Fibroblast of pulmonary artery (primary cell): ENCODE results near the gene PIEZO2.
A peak's percentile ranks its signal among the peaks of the same experiment; 100 is the strongest.

ENCODE experiments used
- DNase-seq: peaks from one replicate; pipeline ENCODE4 v3.0.0-alpha.2; 2010; ENCODE audit warnings: low read depth
- H3K4me3 ChIP-seq: replicated peaks from 2 replicates; pipeline ENCODE4 v1.5.1; 2011; ENCODE audit warnings: low read depth, mild to moderate bottlenecking, control low read depth, low read length, moderate library complexity
- CTCF ChIP-seq: IDR thresholded peaks from 2 replicates; pipeline ENCODE4 v1.5.1; 2011; ENCODE audit warnings: mild to moderate bottlenecking, control low read depth, low read length, inconsistent platforms; ENCODE audit errors: missing control alignments

PIEZO2 gene

GRCh38 chr18:10794771-10795170, 354.6 kb downstream of the PIEZO2 start:
- H3K4me3 ChIP-seq, result no peak overlapping the region
- no peak for TF ChIP-seq CTCF
- no peak for DNase-seq

- TF ChIP-seq CTCF, result no peak
- DNase-seq, result no peak
- H3K4me3 ChIP-seq, result no peak overlapping the region
Measured at GRCh38 chr18:10793730-10794370, 355.5 kb downstream of the PIEZO2 start.

- H3K4me3 ChIP-seq, result no peak overlapping the region
- DNase-seq, result peak; percentile 33
- TF ChIP-seq CTCF, result no peak
Measured at GRCh38 chr18:10792181-10792580, 357.2 kb downstream of the PIEZO2 start.

GRCh38 chr18:10791169-10791831, 358.1 kb downstream of the PIEZO2 start:
- no peak for DNase-seq
- no peak overlapping the region for H3K4me3 ChIP-seq
- TF ChIP-seq CTCF, result no peak

- TF ChIP-seq CTCF, result no peak
- no peak overlapping the region for H3K4me3 ChIP-seq
- no peak for DNase-seq
Measured at GRCh38 chr18:10789180-10789579, 360.2 kb downstream of the PIEZO2 start.

- DNase-seq, result peak; percentile 92
- no peak overlapping the region for H3K4me3 ChIP-seq
- TF ChIP-seq CTCF, result peak; percentile 98
Measured at GRCh38 chr18:10787293-10787901, 362.0 kb downstream of the PIEZO2 start.

- no peak overlapping the region for H3K4me3 ChIP-seq
- TF ChIP-seq CTCF, result no peak
- no peak for DNase-seq
Measured at GRCh38 chr18:10785798-10786197, 363.6 kb downstream of the PIEZO2 start.
